ENCODE data around the gene C16orf95. TPM values are rescaled to one million over a fixed set of nuclear protein-coding genes. Genes with fewer than 3 reads are reported as not detected.

Gene C16orf95
- total RNA-seq, 3 donors from 2014 or later: 2.5 to 4.2 (median 3.0) TPM

DNA sequence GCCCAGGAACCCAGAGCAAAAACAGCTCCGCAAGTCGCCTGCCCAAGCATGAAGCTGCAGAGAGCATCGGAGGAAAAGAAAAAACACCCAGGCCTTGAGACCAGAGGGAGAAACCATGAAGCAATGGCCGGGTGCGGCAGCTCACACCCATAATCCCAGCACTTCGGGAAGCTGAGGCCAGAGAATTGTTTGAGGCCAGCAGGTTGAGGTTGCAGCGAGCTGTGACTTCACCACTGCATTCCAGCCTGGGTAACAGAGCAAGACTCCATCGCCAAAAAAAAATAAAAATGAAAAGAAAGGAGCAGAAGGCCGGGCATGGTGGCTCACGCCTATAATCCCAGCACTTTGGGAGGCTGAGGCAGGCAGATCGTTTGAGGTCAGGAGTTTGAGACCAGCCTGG is 40.3 kb downstream of the C16orf95 start:
- TF ChIP-seq, protein P1, sequence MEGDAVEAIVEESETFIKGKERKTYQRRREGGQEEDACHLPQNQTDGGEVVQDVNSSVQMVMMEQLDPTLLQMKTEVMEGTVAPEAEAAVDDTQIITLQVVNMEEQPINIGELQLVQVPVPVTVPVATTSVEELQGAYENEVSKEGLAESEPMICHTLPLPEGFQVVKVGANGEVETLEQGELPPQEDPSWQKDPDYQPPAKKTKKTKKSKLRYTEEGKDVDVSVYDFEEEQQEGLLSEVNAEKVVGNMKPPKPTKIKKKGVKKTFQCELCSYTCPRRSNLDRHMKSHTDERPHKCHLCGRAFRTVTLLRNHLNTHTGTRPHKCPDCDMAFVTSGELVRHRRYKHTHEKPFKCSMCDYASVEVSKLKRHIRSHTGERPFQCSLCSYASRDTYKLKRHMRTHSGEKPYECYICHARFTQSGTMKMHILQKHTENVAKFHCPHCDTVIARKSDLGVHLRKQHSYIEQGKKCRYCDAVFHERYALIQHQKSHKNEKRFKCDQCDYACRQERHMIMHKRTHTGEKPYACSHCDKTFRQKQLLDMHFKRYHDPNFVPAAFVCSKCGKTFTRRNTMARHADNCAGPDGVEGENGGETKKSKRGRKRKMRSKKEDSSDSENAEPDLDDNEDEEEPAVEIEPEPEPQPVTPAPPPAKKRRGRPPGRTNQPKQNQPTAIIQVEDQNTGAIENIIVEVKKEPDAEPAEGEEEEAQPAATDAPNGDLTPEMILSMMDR (IDR thresholded peaks at IDR 0.05): no peak
- no peaks in the 10 kb centered on the region for H3K36me3 ChIP-seq (ENCODE audit: low read depth)
- peaks cover 7% of the 10 kb centered on the region for H3K4me1 ChIP-seq (ENCODE audit: low read depth)
- no peak overlapping the region for H3K4me3 ChIP-seq
- H3K9me3 ChIP-seq: no peaks in the 10 kb centered on the region
- intact Hi-C loops (cut with DNase I, micrococcal nuclease): loop anchor here in 1 of 2 donors (5.0 kb wide), 1 partner anchor 75 kb away; no protein-coding TSS in a partner anchor
- ATAC-seq (no peak), DNase-seq (no peak)

DNA sequence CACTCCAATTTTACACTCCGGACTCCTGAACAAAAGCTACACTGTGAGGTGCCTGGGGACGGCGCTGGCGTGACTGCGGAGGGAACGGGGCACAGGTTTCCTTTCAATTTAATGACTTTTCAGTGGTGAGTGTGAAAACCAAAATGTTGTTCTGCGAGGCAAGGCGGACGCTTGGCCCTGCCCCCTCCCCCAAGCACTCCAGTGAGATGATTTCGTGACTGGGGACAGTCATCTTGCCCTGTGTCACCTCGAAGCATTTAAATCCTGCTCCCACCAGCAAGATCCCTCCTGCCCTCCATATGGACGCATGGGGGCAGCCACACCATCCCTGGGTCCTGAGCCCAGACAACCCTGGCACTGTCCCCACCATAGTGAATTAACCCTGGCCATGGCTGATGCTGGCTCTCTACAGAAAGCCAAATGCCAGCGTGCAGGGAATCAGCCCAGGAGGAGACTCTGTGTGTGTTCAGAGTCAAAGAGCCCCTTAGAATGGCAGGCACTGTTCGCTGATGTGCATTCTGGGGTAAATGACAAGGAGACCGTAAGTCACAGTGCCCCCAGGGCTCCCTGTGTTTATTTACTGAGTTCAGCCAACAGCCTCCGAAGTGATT is 41.0 kb downstream of the C16orf95 start:
- ATAC-seq (no peak), DNase-seq (no peak)
- H3K9me3 ChIP-seq: no peaks in the 10 kb centered on the region
- no peaks in the 10 kb centered on the region for H3K36me3 ChIP-seq (ENCODE audit: low read depth)
- no peak overlapping the region for H3K4me3 ChIP-seq
- intact Hi-C loops (cut with DNase I, micrococcal nuclease): loop anchor here in 1 of 2 donors (5.0 kb wide), 1 partner anchor 74 kb away; no protein-coding TSS in a partner anchor
- TF ChIP-seq, protein P1 (IDR thresholded peaks at IDR 0.05): no peak
- H3K4me1 ChIP-seq (ENCODE audit: low read depth): peaks cover 7% of the 10 kb centered on the region

DNA sequence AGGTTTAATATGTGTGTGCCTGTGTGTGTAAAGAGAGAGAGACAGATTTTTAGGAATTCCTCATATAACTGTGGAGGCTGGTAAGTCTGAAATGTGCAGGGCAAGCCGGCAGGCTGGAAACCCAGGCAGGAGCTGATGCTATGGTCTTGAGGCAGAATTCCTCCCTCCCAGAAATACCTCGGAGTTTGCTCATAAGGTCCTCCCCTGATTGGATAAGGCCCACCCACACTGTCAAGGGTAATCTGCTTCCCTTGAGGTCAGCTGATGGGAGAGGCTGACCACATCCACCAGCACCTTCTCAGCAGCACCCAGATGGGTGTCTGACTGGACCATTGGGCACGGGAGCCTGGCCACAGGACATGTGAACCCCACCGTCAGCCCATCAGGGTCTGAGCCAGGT is 42.4 kb downstream of the C16orf95 start:
- DNase-seq: no peak
- H3K36me3 ChIP-seq (ENCODE audit: low read depth): no peaks in the 10 kb centered on the region
- H3K9me3 ChIP-seq: no peaks in the 10 kb centered on the region
- intact Hi-C loops (cut with DNase I, micrococcal nuclease): loop anchor here (5.0 kb wide), 2 partner anchors 72 to 712 kb away; no protein-coding TSS in a partner anchor
- no peak for ATAC-seq
- H3K4me1 ChIP-seq (ENCODE audit: low read depth): peaks cover 7% of the 10 kb centered on the region
- TF ChIP-seq, protein P1 (IDR thresholded peaks at IDR 0.05): no peak
- H3K4me3 ChIP-seq: no peak overlapping the region

DNA sequence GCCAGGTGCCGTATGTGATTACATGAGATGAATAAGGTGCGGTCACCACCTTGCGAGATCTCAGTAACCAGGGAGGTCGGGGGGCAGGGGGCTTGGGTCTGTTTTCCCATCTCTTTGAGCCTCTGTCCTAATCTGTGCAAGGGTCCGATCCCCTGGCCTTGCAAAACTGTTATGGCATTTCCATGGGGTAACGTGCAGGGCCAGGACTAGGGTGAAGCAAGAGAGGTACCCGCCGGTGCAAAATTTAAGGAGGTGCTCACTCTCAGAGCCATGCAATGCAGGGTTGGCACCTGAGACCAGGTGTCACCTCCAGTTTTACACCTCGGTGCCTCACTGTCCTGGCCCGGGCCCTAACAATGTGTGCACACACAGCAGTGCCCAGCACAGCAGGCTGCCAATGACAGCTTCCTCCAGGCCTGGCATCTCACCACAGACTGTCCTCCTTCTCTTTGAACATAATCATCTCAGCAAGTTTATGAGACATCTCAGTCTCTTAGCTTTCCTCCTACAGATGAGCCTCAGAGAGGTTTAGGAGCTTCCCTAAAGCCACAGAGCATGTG is 43.6 kb downstream of the C16orf95 start:
- no peak for ATAC-seq
- no peaks in the 10 kb centered on the region for H3K36me3 ChIP-seq (ENCODE audit: low read depth)
- intact Hi-C loops (cut with DNase I, micrococcal nuclease): loop anchor here in 1 of 2 donors (5.0 kb wide), 1 partner anchor 711 kb away; no protein-coding TSS in a partner anchor
- no peak overlapping the region for H3K4me3 ChIP-seq
- TF ChIP-seq, protein P1 (IDR thresholded peaks at IDR 0.05): no peak
- no peak for DNase-seq
- no peaks in the 10 kb centered on the region for H3K9me3 ChIP-seq
- peaks cover 7% of the 10 kb centered on the region for H3K4me1 ChIP-seq (ENCODE audit: low read depth)

DNA sequence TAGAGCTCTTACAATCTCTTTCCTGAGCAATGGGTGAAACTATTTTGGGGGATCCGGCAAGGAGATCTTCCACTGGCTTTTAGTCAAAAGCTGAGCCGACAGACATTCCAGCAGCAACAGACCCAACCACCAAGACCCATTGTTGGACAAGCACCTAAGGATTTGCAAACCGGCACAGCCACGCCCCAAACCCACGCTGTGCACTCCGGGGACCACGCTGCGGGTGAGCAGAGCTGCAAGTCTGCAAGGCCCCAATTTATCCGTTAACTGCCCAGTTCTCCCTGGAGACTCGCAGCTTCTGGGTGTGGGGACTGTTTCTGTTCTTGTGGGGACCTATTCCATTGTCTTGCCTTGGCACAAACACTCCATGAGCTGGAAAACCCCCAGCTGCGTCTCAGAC is 45.9 kb downstream of the C16orf95 start:
- H3K4me1 ChIP-seq (ENCODE audit: low read depth): no peaks in the 10 kb centered on the region
- ATAC-seq: no peak
- H3K36me3 ChIP-seq (ENCODE audit: low read depth): no peaks in the 10 kb centered on the region
- DNase-seq: no peak
- H3K4me3 ChIP-seq: no peak overlapping the region
- TF ChIP-seq, protein P1 (IDR thresholded peaks at IDR 0.05): no peak
- intact Hi-C loops (cut with DNase I, micrococcal nuclease): loop anchor here in 1 of 2 donors (5.0 kb wide), 1 partner anchor 709 kb away; no protein-coding TSS in a partner anchor
- H3K9me3 ChIP-seq: no peaks in the 10 kb centered on the region
